Renal cortical epithelial cell (primary cell): Measurements from ENCODE around the gene PITPNC1. TPM values are rescaled to one million over a fixed set of nuclear protein-coding genes. Genes with fewer than 3 reads are reported as not detected.

ENCODE experiments used
- DNase-seq: peaks from one replicate; pipeline ENCODE4 v3.0.0-alpha.2; 2011; ENCODE audit warnings: low read depth
- total RNA-seq: library from RNA; depleted of rRNA; stranded (reverse); fragments of >200 nt; gene quantifications from 2 replicates; pipeline ENCODE4 v1.2.3, GENCODE V29; 2014

The PITPNC1 gene
- total RNA-seq, 1 donor from 2014 or later: 7.3 TPM

- peak; percentile 37 for DNase-seq
Observed at GRCh38 chr17:67546578-67547527, 169.8 kb downstream of the PITPNC1 start.

- DNase-seq: no peak
Observed at GRCh38 chr17:67548693-67549092, 171.6 kb downstream of the PITPNC1 start.

- no peak for DNase-seq
Observed at GRCh38 chr17:67549820-67550219, 172.7 kb downstream of the PITPNC1 start.

GRCh38 chr17:67554634-67555033, 177.6 kb downstream of the PITPNC1 start:
- DNase-seq: no peak

GRCh38 chr17:67555855-67556254, 178.8 kb downstream of the PITPNC1 start:
- no peak for DNase-seq

- DNase-seq: no peak
Observed at GRCh38 chr17:67557052-67557845, 180.2 kb downstream of the PITPNC1 start.

GRCh38 chr17:67557921-67558320, 180.8 kb downstream of the PITPNC1 start:
- no peak for DNase-seq

- DNase-seq: peak; percentile 11
Observed at GRCh38 chr17:67558740-67559380, 181.8 kb downstream of the PITPNC1 start.

- no peak for DNase-seq
Observed at GRCh38 chr17:67559381-67559966, 182.4 kb downstream of the PITPNC1 start.

- DNase-seq: no peak
Observed at GRCh38 chr17:67562005-67562404, 184.9 kb downstream of the PITPNC1 start.

- no peak for DNase-seq
Observed at GRCh38 chr17:67563692-67564228, 186.7 kb downstream of the PITPNC1 start.

GRCh38 chr17:67565068-67565467, 188.0 kb downstream of the PITPNC1 start:
- no peak for DNase-seq

GRCh38 chr17:67566656-67567055, 189.6 kb downstream of the PITPNC1 start:
- DNase-seq: no peak

GRCh38 chr17:67569015-67569451, 192.0 kb downstream of the PITPNC1 start:
- no peak for DNase-seq

- DNase-seq: no peak
Observed at GRCh38 chr17:67569873-67570272, 192.8 kb downstream of the PITPNC1 start.

GRCh38 chr17:67570797-67571196, 193.7 kb downstream of the PITPNC1 start:
- DNase-seq: no peak

GRCh38 chr17:67571478-67571877, 194.4 kb downstream of the PITPNC1 start:
- DNase-seq: no peak

GRCh38 chr17:67573987-67574657, 197.0 kb downstream of the PITPNC1 start:
- DNase-seq: peak; percentile 49

- no peak for DNase-seq
Observed at GRCh38 chr17:67574658-67575293, 197.7 kb downstream of the PITPNC1 start.

- DNase-seq: peak; percentile 84
Observed at GRCh38 chr17:67575325-67575724, 198.2 kb downstream of the PITPNC1 start.
